HEK293T (cell line): Measurements from ENCODE around the gene HOPX.

ENCODE experiments used
- ARNT ChIP-seq: fragments of 450-650 bp; IDR thresholded peaks from 2 replicates; pipeline ENCODE4 v1.6.1; 2017; ENCODE audit warnings: mild to moderate bottlenecking
- BHLHE40 ChIP-seq: fragments of 450-650 bp; IDR thresholded peaks from 2 replicates; pipeline ENCODE4 v1.6.1; 2016; ENCODE audit warnings: mild to moderate bottlenecking, moderate library complexity, borderline replicate concordance
- FOXK2 ChIP-seq: fragments of 450-650 bp; IDR thresholded peaks from 2 replicates; pipeline ENCODE4 v1.6.1; 2016; ENCODE audit warnings: mild to moderate bottlenecking
- NFRKB ChIP-seq: fragments of 450-650 bp; IDR thresholded peaks from 2 replicates; pipeline ENCODE4 v1.6.1; 2016; ENCODE audit warnings: mild to moderate bottlenecking, moderate library complexity
- ZNF384 ChIP-seq: fragments of 450-650 bp; IDR thresholded peaks from 2 replicates; pipeline ENCODE4 v1.6.1; 2016

GRCh38 chr4:56683455-56683854, 2.4 kb upstream of the HOPX start:
- TF ChIP-seq ZNF384 (no peak), BHLHE40 (no peak), ARNT (no peak), NFRKB (no peak), FOXK2 (no peak)
